IMR-90 (cell line): ENCODE results near the gene ROR2. TPM values are rescaled to one million over a fixed set of nuclear protein-coding genes. Genes with fewer than 3 reads are reported as not detected.

Experiments used
- ATAC-seq: fragments of 200-7000 bp; cut with Tn5 transposase; 2 replicates; pipeline ENCODE4 v1.9.1; 2020; ENCODE audit warnings: low read depth, mild to moderate bottlenecking, moderate library complexity
- BruUV-seq: library from RNA; stranded (reverse); fragments of 400-500 nt; replicated peaks from 2 replicates; lab custom pipeline; 2021; lab: Mats Ljungman, UMichigan
- CTCF ChIA-PET: fragments of 300-600 bp; formaldehyde crosslinking; extraction: SDS; loops from one replicate; lab custom pipeline; 2021; ENCODE audit warnings: antibody characterized with exemption; lab: Yijun Ruan, JAX
- POLR2A ChIA-PET: fragments of 300-600 bp; sonication (Branson Sonifier 250); formaldehyde crosslinking; loops from one replicate; lab custom pipeline; 2022; ENCODE audit warnings: antibody characterized with exemption; ENCODE audit not compliant: unreplicated experiment; lab: Charles Lee
- DNase-seq: peaks from one replicate; pipeline ENCODE4 v3.0.0; 2013
- H2AFZ ChIP-seq: replicated peaks from 2 replicates; pipeline ENCODE3; 2013; ENCODE audit warnings: low read length, mild to moderate bottlenecking; ENCODE audit not compliant: poor library complexity
- H2AK5ac ChIP-seq: 2 replicates; pipeline ENCODE4 v1.6.1; 2013; ENCODE audit warnings: low read depth, low read length, inconsistent platforms
- H2AK9ac ChIP-seq: replicated peaks from 2 replicates; pipeline ENCODE3; 2013; ENCODE audit warnings: mild to moderate bottlenecking, low read depth, low read length, moderate library complexity; ENCODE audit not compliant: poor library complexity
- H2BK120ac ChIP-seq: 2 replicates; pipeline ENCODE4 v1.6.1; 2013; ENCODE audit warnings: low read depth, low read length, inconsistent platforms
- H2BK15ac ChIP-seq: 3 replicates; pipeline ENCODE4 v1.6.1; 2013; ENCODE audit warnings: low read depth, low read length, inconsistent platforms
- H2BK20ac ChIP-seq: 2 replicates; pipeline ENCODE4 v1.6.1; 2013; ENCODE audit warnings: low read depth, mild to moderate bottlenecking, inconsistent platforms, low read length, moderate library complexity
- H2BK5ac ChIP-seq: 2 replicates; pipeline ENCODE4 v1.6.1; 2013; ENCODE audit warnings: mild to moderate bottlenecking, low read depth, low read length, inconsistent platforms; ENCODE audit not compliant: poor library complexity, severe bottlenecking
- H3K14ac ChIP-seq: replicated peaks from 2 replicates; pipeline ENCODE4 v1.6.1; 2013; ENCODE audit warnings: low read depth, low read length, inconsistent platforms
- H3K18ac ChIP-seq: 2 replicates; pipeline ENCODE4 v1.6.1; 2013; ENCODE audit warnings: low read depth, low read length, control low read depth
- H3K23ac ChIP-seq: 2 replicates; pipeline ENCODE4 v1.6.1; 2013; ENCODE audit warnings: low read depth, low read length, inconsistent platforms
- H3K27ac ChIP-seq: 2 replicates; pipeline ENCODE4 v1.5.1; 2013; ENCODE audit warnings: mild to moderate bottlenecking, control low read depth, low read length; ENCODE audit not compliant: insufficient read depth
- H3K27me3 ChIP-seq: 2 replicates; pipeline ENCODE4 v1.6.1; 2013; ENCODE audit warnings: low read length; ENCODE audit not compliant: control insufficient read depth, insufficient read depth
- H3K36me3 ChIP-seq: 2 replicates; pipeline ENCODE4 v1.6.1; 2013; ENCODE audit warnings: low read length, mixed read lengths; ENCODE audit not compliant: control insufficient read depth, insufficient read depth
- H3K4ac ChIP-seq: 2 replicates; pipeline ENCODE4 v1.6.1; 2013; ENCODE audit warnings: low read depth, low read length, inconsistent platforms
- H3K4me1 ChIP-seq: 2 replicates; pipeline ENCODE4 v1.6.1; 2013; ENCODE audit warnings: low read length, mixed read lengths; ENCODE audit not compliant: control insufficient read depth, insufficient read depth
- H3K4me2 ChIP-seq: 2 replicates; pipeline ENCODE4 v1.6.1; 2013; ENCODE audit warnings: low read depth, mild to moderate bottlenecking, control low read depth, low read length, moderate library complexity
- H3K4me3 ChIP-seq: 2 replicates; pipeline ENCODE4 v1.5.1; 2013; ENCODE audit warnings: low read depth, mild to moderate bottlenecking, control low read depth, low read length, moderate library complexity; ENCODE audit not compliant: insufficient read depth
- H3K56ac ChIP-seq: 2 replicates; pipeline ENCODE4 v1.6.1; 2013; ENCODE audit warnings: low read length, inconsistent platforms; ENCODE audit not compliant: insufficient read depth; ENCODE audit errors: extremely low read depth
- H3K79me1 ChIP-seq, 2 experiments: 2 replicates each; pipeline ENCODE4 v1.6.1; 2013; ENCODE audit warnings: low read length in 2 of 2, inconsistent platforms in 1 of 2, low read depth in 1 of 2
- H3K9ac ChIP-seq: 2 replicates; pipeline ENCODE4 v1.6.1; 2013; ENCODE audit warnings: low read depth, low read length, control low read depth
- H3K9me1 ChIP-seq: 2 replicates; pipeline ENCODE4 v1.6.1; 2013; ENCODE audit warnings: low read length, inconsistent platforms; ENCODE audit not compliant: insufficient read depth
- H3K9me3 ChIP-seq: 2 replicates; pipeline ENCODE4 v1.6.1; 2013; ENCODE audit warnings: low read length; ENCODE audit not compliant: control insufficient read depth, insufficient read depth
- H4K20me1 ChIP-seq: 2 replicates; pipeline ENCODE4 v1.6.1; 2013; ENCODE audit warnings: low read length, inconsistent platforms; ENCODE audit not compliant: insufficient read depth
- H4K5ac ChIP-seq: 2 replicates; pipeline ENCODE4 v1.6.1; 2013; ENCODE audit warnings: mild to moderate bottlenecking, low read depth, low read length, control low read depth
- H4K8ac ChIP-seq, 2 experiments: 2 replicates each; pipeline ENCODE4 v1.6.1; 2013; ENCODE audit warnings: low read depth in 2 of 2, low read length in 2 of 2, control low read depth in 1 of 2, inconsistent platforms in 1 of 2
- H4K91ac ChIP-seq: 2 replicates; pipeline ENCODE4 v1.6.1; 2013; ENCODE audit warnings: low read depth, low read length, inconsistent platforms; ENCODE audit not compliant: insufficient read depth
- BHLHE40 ChIP-seq: fragments of 150-350 bp; IDR thresholded peaks from 2 replicates; pipeline ENCODE4 v1.6.1; 2016; ENCODE audit warnings: mild to moderate bottlenecking, low read depth, low read length
- CHD1 ChIP-seq: IDR thresholded peaks from 2 replicates; pipeline ENCODE4 v1.6.1; 2012; ENCODE audit warnings: low read depth, low read length, improper control_type of control experiment
- MAZ ChIP-seq: IDR thresholded peaks from 2 replicates; pipeline ENCODE4 v1.6.1; 2012; ENCODE audit warnings: low read depth, mild to moderate bottlenecking, low read length, improper control_type of control experiment, moderate library complexity, borderline replicate concordance
- MXI1 ChIP-seq: IDR thresholded peaks from 2 replicates; pipeline ENCODE4 v1.6.1; 2012; ENCODE audit warnings: low read depth, mild to moderate bottlenecking, low read length, moderate library complexity, borderline replicate concordance
- RAD21 ChIP-seq: IDR thresholded peaks from 2 replicates; pipeline ENCODE4 v1.6.1; 2012; ENCODE audit warnings: low read length, improper control_type of control experiment
- RCOR1 ChIP-seq: IDR thresholded peaks from 2 replicates; pipeline ENCODE4 v1.6.1; 2012; ENCODE audit warnings: mild to moderate bottlenecking, low read length, improper control_type of control experiment; ENCODE audit not compliant: insufficient replicate concordance
- SMC3 ChIP-seq: fragments of 150-350 bp; IDR thresholded peaks from 2 replicates; pipeline ENCODE4 v1.6.1; 2016; ENCODE audit warnings: low read depth, mild to moderate bottlenecking, antibody characterized with exemption, low read length, moderate library complexity
- WGBS, 2 experiments: methylation state at CpG; one replicate each; pipeline versions ENCODE4 v1.1.5 to v1.1.7; 2013; ENCODE audit warnings: missing lambda C conversion rate in 2 of 2; ENCODE audit not compliant: insufficient read length in 1 of 2; ENCODE audit errors: extremely low coverage in 2 of 2; 5-methylcytosine and 5-hydroxymethylcytosine counted together
- dilution Hi-C: fragments of 300-500 bp; cut with HindIII; formaldehyde crosslinking; loops from one replicate; pipeline ENCODE4 v1.14.3; 2018; ENCODE audit warnings: low sequenced_read_pairs; ENCODE audit not compliant: unreplicated experiment
- in situ Hi-C: fragments of 300-500 bp; cut with MboI; formaldehyde crosslinking; loops from 3 replicates; pipeline ENCODE4 v1.14.3; 2019; ENCODE audit warnings: low sequenced_read_pairs, inconsistent platforms, mixed read lengths
- intact Hi-C: fragments of 100-400 bp; cut with micrococcal nuclease; formaldehyde crosslinking; loops from 2 replicates; pipeline ENCODE4 v1.10.0; 2022
- polyA plus RNA-seq, 3 experiments: library from polyadenylated mRNA; depleted of rRNA; stranded (reverse); fragments of >200 nt; gene quantifications; 2 replicates each; pipeline ENCODE4 v1.2.3, GENCODE V29; 2012; ENCODE audit warnings: low replicate concordance in 1 of 3
- total RNA-seq: library from RNA; depleted of rRNA; stranded (reverse); fragments of >200 nt; gene quantifications from 2 replicates; pipeline ENCODE4 v1.2.3, GENCODE V29; 2012

ROR2 gene
- total and polyA plus RNA-seq, 2 of the 4 experiments (the other 2 are of a cell fraction): 2.3 to 4.8 TPM

GRCh38 chr9:91768977-91769916 lies 180.8 kb downstream of the ROR2 start:
- Histone ChIP-seq H2AK9ac (no peak overlapping the region), H4K8ac (no peak overlapping the region), H3K27me3 (peaks cover 4% of the 10 kb centered on the region; the same call in 1 of the 2 replicates), H3K23ac (no peak overlapping the region), H2AFZ (no peak overlapping the region), H3K4ac (no peak overlapping the region), H4K20me1 (peaks cover 8% of the 10 kb centered on the region), H3K9me1 (peaks cover 14% of the 10 kb centered on the region), H3K18ac (no peak overlapping the region), H3K27ac (no peak overlapping the region), H3K79me1 (0 out of 4 replicates have a peak, but pooled peaks cover 0 to 6% of the 10 kb centered on the region in 2 experiments), H2AK5ac (no peak overlapping the region), H3K56ac (no peak overlapping the region), H2BK15ac (no peak overlapping the region), H3K4me2 (no peak overlapping the region), H4K91ac (no peak overlapping the region), H3K9ac (no peak overlapping the region), H2BK20ac (no peak overlapping the region), H2BK5ac (no peak overlapping the region), H3K9me3 (peaks cover 2% of the 10 kb centered on the region; the same call in 1 of the 2 replicates), H3K14ac (no peak overlapping the region), H3K4me1 (peaks cover 16% of the 10 kb centered on the region), H4K5ac (no peak overlapping the region), H3K36me3 (peaks cover 8% of the 10 kb centered on the region; the same call in 1 of the 2 replicates), H3K4me3 (no peak overlapping the region), H2BK120ac (no peak overlapping the region)
- BruUV-seq: no TSS peak
- ATAC-seq (no peak), DNase-seq (no peak)
- 95% methylated on average over 12 of the region's 29 CpGs; no CpG with 5 or more reads in 1 of the 2 experiments for WGBS, 2 experiments
- ChIA-PET CTCF (no interaction called here), POLR2A (no interaction called here)
- intact Hi-C loops: no loop called here
- dilution Hi-C loops: no loop called here
- no peak for TF ChIP-seq CHD1
- no peak for TF ChIP-seq MAZ
- no peak for TF ChIP-seq SMC3
- no peak for TF ChIP-seq RAD21
- TF ChIP-seq RCOR1: no peak
- TF ChIP-seq BHLHE40: no peak
- no peak for TF ChIP-seq MXI1
- in situ Hi-C loops: no loop called here
